22Rv1 (cell line): Measurements from ENCODE around the gene MAP2K7.
A peak's percentile ranks its signal among the peaks of the same experiment; 100 is the strongest.

Source experiments
- H3K27ac ChIP-seq: fragments of 450-650 bp; 2 replicates; pipeline ENCODE4 v1.5.1; 2017
- ZFX ChIP-seq: fragments of 450-650 bp; IDR thresholded peaks from 2 replicates; pipeline ENCODE4 v1.6.1; 2017; ENCODE audit warnings: antibody characterized with exemption, borderline replicate concordance
- TF ChIP-seq, protein P1 (sequence below): fragments of 450-650 bp; IDR thresholded peaks from 2 replicates; pipeline ENCODE4 v1.5.1; 2017; ENCODE audit warnings: mild to moderate bottlenecking

Gene MAP2K7

GRCh38 chr19:7869453-7869909 lies 34.2 kb upstream of the MAP2K7 start:
- TF ChIP-seq, protein P1, sequence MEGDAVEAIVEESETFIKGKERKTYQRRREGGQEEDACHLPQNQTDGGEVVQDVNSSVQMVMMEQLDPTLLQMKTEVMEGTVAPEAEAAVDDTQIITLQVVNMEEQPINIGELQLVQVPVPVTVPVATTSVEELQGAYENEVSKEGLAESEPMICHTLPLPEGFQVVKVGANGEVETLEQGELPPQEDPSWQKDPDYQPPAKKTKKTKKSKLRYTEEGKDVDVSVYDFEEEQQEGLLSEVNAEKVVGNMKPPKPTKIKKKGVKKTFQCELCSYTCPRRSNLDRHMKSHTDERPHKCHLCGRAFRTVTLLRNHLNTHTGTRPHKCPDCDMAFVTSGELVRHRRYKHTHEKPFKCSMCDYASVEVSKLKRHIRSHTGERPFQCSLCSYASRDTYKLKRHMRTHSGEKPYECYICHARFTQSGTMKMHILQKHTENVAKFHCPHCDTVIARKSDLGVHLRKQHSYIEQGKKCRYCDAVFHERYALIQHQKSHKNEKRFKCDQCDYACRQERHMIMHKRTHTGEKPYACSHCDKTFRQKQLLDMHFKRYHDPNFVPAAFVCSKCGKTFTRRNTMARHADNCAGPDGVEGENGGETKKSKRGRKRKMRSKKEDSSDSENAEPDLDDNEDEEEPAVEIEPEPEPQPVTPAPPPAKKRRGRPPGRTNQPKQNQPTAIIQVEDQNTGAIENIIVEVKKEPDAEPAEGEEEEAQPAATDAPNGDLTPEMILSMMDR, result peak; percentile 81
- no peak for TF ChIP-seq ZFX
- peak overlapping the region; percentile 88 for H3K27ac ChIP-seq

DNA sequence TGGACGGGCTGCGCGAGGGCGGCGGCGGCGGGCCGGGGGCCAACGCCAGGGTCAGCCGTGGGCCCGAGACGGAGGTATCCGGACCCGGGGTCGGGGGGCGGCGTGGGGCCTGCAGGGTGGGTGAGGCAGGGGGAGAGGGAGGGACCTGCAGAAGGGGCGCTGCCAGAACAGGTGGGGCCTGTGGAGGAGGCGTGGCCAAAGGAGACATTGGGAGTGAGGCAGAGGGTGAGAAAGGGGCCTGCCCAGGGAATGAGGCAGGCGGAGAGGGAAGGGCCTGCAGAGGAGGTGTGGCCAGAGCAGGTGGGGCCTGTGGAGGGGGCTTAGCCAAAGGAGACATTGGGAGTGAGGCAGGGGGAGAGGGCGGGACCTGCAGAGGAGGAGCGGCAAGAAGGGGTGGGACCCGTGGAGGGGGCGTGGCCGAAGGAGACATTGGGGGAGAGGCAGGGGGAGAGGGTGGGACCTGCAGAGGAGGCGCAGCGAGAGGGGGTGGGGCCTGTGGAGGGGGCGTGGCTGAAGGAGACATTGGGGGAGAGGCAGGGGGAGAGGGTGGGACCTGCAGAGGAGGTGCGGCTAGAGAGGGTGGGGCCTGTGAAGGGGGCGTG lies 33.7 kb upstream of the MAP2K7 start:
- H3K27ac ChIP-seq, result peak overlapping the region; percentile 88

DNA sequence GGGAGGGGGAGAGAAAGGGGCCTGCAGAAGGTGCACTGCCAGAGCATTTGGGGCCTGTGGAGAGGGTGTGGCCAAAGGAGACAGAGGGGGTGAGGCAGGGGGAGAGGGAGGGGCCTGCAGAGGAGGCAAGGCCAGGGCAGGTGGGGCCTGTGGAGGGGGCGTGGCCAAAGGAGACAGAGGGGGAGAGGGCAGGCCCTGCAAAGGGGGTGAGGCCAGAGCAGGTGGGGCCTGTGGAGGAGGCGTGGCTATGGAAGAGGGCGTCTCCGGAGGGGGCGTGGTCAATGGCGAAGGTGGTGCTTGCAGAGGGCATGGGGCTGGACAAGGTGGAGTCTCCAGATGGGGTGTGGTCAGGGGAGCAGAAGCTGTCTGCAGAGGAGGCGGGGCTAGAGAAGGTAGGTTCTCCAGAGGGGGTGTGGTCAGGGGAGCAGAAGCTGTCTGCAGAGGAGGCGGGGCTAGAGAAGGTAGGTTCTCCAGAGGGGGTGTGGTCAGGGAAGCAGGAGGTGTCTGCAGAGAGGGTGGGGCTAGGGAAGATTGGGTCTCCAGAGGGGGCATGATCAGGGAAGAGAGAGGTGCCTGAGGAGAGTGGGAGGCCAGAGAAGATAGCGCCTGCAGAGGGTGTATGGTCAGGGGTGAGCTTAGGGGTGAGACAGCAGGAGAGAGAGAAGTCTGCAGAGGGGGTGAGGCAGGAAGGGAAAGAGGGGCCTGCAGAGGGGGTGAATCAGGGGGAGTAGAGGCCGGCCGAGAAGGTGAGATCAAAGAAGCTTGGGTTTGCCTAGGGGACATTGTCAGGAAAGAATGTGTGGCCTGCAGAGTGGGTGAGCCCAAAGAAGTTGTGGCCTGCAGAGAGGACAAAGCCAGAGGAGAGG lies 32.9 kb upstream of the MAP2K7 start:
- TF ChIP-seq, protein P1, result no peak
- TF ChIP-seq ZFX, result no peak
- H3K27ac ChIP-seq, result peak overlapping the region; percentile 91

More for the DNA sequence above, 33.7 kb upstream of the MAP2K7 start:
- TF ChIP-seq, protein P1, result no peak
- no peak for TF ChIP-seq ZFX

- TF ChIP-seq, protein P1, result no peak
- no peak for TF ChIP-seq ZFX
- peak overlapping the region; percentile 91 for H3K27ac ChIP-seq
Observed at GRCh38 chr19:7871437-7872305, 32.0 kb upstream of the MAP2K7 start.

DNA sequence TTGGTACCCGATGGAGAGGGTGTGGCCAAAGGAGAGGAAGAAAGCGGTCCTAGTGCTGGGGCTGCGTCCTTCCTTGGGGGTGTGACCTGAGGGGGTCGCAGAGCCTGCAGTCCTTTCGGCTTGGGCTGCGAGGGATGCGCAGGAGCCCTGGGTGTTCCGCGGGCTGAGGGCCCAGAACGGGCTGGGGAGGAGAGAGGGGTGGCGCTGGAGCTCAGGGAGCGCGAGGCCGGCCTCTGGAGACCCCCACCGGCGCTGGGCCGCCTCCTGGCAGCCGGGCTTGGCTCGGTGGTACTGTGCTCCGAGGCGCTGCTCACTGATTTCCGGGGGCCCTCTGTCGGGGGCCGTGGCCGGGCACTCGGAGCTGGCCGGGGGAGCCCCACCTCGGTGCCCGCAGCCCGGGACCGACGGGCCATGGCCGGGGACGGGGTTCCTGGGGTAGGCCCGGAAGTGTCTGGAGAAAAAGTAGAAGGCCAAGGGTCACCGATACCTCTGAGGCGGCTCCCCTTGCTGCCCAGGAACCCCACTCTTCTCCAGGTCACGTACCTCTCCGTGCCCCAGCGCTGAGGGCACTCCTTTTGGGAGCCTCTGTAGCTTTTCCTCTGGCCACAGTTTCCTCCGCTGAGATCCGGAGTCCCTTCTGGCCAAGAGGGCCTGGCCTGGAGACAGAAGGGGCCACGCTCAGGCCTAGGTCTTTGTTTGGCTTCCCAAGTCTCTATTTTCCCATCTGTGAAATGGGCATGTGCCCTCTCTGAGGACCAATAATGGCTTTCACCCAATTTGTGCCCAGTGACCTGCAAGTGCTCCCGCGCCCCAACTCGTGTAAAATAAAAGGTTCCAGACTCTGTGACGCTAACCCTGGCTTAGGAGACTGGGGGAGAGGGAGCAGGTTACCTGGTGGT lies 31.1 kb upstream of the MAP2K7 start:
- H3K27ac ChIP-seq, result peak overlapping the region; percentile 91
- TF ChIP-seq ZFX, result no peak
- TF ChIP-seq, protein P1, result no peak

DNA sequence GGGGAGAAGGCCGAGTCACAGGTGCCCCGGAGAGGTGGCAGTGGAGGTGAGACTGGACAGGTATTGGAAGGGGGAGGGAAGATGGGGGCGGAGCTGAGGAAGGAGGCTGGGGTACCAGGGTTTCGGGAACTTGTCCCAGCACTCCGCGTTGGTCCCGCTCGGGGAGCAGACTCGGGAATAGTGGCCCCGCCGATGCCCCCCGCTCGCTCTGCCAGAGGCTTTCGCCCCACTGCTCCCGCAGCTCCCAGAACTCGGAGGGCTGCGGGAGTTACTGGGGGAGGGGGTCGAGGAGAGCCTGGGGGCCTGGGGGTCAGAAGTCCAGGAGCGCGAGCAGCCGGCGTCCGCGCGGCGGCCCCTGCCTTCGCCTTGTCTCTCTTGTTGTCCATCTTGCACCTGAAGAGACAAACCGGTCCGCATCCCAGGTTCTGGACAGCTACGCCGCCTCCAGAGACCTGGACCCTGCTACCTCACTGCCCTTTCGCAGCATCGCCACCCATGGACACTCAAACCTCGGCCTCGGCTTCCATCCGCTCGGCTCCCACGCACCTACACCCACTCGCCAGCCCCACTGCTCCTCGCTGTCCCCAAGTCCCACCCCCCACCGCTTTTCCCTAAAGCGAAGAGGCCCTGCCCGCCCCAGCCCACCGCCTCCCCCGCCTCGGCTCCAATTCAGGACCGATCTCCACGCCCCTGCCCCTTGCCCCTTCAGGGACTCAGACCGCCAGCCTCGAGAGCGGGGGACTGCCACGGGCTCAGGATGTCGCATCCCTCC lies 30.2 kb upstream of the MAP2K7 start:
- no peak for TF ChIP-seq ZFX
- TF ChIP-seq, protein P1, result no peak
- H3K27ac ChIP-seq, result peak overlapping the region; percentile 91
